Measurements from ENCODE around the gene BTG3.

DNA sequence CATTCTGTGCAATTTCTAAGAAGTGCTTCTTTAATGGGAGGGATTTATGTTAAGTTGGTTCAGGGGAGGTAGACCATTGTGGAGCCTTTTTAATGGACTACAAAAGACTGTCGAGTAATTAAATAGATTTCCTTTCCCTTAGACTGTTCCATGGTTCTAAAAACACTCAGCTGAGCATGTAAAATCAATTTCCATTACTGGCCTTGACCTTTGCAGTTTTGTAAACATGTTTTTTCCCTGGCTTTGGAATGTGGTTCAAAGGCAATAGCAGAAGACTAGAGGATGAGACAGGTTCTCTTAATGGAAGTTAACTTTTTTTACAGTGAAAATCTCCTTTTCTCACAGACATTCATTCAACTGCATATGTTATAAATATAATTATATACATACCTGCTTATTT lies 37.6 kb upstream of the BTG3 start:
- TF ChIP-seq, protein P1, sequence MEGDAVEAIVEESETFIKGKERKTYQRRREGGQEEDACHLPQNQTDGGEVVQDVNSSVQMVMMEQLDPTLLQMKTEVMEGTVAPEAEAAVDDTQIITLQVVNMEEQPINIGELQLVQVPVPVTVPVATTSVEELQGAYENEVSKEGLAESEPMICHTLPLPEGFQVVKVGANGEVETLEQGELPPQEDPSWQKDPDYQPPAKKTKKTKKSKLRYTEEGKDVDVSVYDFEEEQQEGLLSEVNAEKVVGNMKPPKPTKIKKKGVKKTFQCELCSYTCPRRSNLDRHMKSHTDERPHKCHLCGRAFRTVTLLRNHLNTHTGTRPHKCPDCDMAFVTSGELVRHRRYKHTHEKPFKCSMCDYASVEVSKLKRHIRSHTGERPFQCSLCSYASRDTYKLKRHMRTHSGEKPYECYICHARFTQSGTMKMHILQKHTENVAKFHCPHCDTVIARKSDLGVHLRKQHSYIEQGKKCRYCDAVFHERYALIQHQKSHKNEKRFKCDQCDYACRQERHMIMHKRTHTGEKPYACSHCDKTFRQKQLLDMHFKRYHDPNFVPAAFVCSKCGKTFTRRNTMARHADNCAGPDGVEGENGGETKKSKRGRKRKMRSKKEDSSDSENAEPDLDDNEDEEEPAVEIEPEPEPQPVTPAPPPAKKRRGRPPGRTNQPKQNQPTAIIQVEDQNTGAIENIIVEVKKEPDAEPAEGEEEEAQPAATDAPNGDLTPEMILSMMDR (IDR thresholded peaks at IDR 0.05): no peak
- TF ChIP-seq POLR2A (IDR thresholded peaks at IDR 0.05) (no peak), EP300 (IDR thresholded peaks at IDR 0.05) (no peak)
